SK-N-SH (cell line): Measurements from ENCODE around the gene ADGRG3.

Experiments
- CTCF ChIP-seq: fragments of 200-600 bp; sonication (generic); IDR thresholded peaks from 2 replicates; pipeline ENCODE4 v1.6.1; 2017; ENCODE audit warnings: antibody characterized with exemption, mild to moderate bottlenecking, moderate library complexity
- EP300 ChIP-seq, 2 experiments: IDR thresholded peaks; 2 replicates each; pipeline versions ENCODE4 v1.4.0 to v1.6.1; 2012; ENCODE audit warnings: borderline replicate concordance in 1 of 2, low read depth in 1 of 2, low read length in 1 of 2
- GABPA ChIP-seq: IDR thresholded peaks from 2 replicates; pipeline ENCODE4 v1.4.0; 2012; ENCODE audit warnings: low read depth, mild to moderate bottlenecking
- GATA2 ChIP-seq: sonication (generic); formaldehyde crosslinking; IDR thresholded peaks from 2 replicates; pipeline ENCODE4 v1.5.0; 2020; ENCODE audit warnings: mild to moderate bottlenecking, missing genetic modification reagents
- JUND ChIP-seq: IDR thresholded peaks from 2 replicates; pipeline ENCODE4 v1.4.0; 2012
- MEF2A ChIP-seq: IDR thresholded peaks from 2 replicates; pipeline ENCODE4 v1.4.0; 2012; ENCODE audit warnings: low read depth, borderline replicate concordance
- POLR2AphosphoS5 ChIP-seq: IDR thresholded peaks from 2 replicates; pipeline ENCODE4 v1.6.1; 2012; ENCODE audit warnings: low read depth, low read length
- RXRA ChIP-seq: IDR thresholded peaks from 2 replicates; pipeline ENCODE4 v1.4.0; 2012; ENCODE audit warnings: low read depth, mild to moderate bottlenecking, borderline replicate concordance
- ZBTB33 ChIP-seq: IDR thresholded peaks from 2 replicates; pipeline ENCODE4 v1.4.0; 2012; ENCODE audit warnings: low read depth, borderline replicate concordance
- TF ChIP-seq, protein P1 (sequence below): fragments of 150-350 bp; IDR thresholded peaks from 2 replicates; pipeline ENCODE4 v1.6.1; 2017; ENCODE audit warnings: antibody characterized with exemption, low read length, low read depth, borderline replicate concordance
- TF ChIP-seq, protein P2 (sequence below): IDR thresholded peaks from 2 replicates; pipeline ENCODE4; 2012
- TF ChIP-seq, protein P3 (sequence below): IDR thresholded peaks from 2 replicates; pipeline ENCODE4 v1.4.0; 2012; ENCODE audit warnings: low read depth, borderline replicate concordance

- no peak for TF ChIP-seq CTCF
- TF ChIP-seq MEF2A: no peak
- no peak for TF ChIP-seq GABPA
- TF ChIP-seq RXRA: no peak
- no peak for TF ChIP-seq EP300 (IDR thresholded peaks at IDR 0.05; ENCODE audit: borderline replicate concordance in 1 of 2, low read depth in 1 of 2, low read length in 1 of 2)
- TF ChIP-seq, protein P1, sequence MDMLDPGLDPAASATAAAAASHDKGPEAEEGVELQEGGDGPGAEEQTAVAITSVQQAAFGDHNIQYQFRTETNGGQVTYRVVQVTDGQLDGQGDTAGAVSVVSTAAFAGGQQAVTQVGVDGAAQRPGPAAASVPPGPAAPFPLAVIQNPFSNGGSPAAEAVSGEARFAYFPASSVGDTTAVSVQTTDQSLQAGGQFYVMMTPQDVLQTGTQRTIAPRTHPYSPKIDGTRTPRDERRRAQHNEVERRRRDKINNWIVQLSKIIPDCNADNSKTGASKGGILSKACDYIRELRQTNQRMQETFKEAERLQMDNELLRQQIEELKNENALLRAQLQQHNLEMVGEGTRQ: no peak
- no peak for TF ChIP-seq POLR2AphosphoS5
- TF ChIP-seq JUND: no peak
- TF ChIP-seq ZBTB33: no peak
- TF ChIP-seq, protein P2, sequence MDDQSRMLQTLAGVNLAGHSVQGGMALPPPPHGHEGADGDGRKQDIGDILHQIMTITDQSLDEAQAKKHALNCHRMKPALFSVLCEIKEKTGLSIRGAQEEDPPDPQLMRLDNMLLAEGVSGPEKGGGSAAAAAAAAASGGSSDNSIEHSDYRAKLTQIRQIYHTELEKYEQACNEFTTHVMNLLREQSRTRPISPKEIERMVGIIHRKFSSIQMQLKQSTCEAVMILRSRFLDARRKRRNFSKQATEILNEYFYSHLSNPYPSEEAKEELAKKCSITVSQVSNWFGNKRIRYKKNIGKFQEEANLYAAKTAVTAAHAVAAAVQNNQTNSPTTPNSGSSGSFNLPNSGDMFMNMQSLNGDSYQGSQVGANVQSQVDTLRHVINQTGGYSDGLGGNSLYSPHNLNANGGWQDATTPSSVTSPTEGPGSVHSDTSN: no peak
- TF ChIP-seq, protein P3, sequence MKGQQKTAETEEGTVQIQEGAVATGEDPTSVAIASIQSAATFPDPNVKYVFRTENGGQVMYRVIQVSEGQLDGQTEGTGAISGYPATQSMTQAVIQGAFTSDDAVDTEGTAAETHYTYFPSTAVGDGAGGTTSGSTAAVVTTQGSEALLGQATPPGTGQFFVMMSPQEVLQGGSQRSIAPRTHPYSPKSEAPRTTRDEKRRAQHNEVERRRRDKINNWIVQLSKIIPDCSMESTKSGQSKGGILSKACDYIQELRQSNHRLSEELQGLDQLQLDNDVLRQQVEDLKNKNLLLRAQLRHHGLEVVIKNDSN: no peak
- no peak for TF ChIP-seq GATA2 (CRISPR knock-in tag)
These were observed 34.6 kb upstream of the ADGRG3 start for GRCh38 chr16:57633383-57634064.
